HG03378 (cell line): ENCODE data around the gene CLEC1A.
A peak's percentile ranks its signal among the peaks of the same experiment; 100 is the strongest.

Source experiments
- ATAC-seq: cut with Tn5 transposase; IDR thresholded peaks from one replicate; pipeline ENCODE4 v1.9.1; 2021; ENCODE audit warnings: mild to moderate bottlenecking, moderate library complexity; ENCODE audit not compliant: unreplicated experiment

Gene CLEC1A

DNA sequence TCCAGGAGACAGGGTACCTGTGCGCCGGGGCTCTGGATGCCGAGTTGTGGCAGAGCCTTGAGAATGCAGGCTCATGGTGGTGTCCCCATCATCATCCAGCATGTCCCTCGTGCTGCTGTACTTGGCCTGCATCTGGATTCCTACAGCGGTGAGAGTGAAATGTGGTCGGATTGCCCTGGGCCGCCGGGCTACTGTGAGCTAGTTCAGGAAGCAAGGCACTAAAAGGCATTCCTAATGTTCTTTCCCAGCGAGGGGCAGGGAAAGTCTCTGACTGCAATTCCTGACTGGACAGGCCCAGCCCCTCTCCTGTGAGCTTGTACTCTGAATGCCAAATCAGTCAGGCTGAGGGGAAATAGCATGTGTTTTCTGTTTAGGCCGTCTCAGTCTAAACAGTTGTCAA, at the start of gene CLEC1A:
CLEC1A (minus strand) TSS at position 195 of the 400 bp plus-strand sequence; CDS start at position 132, 63 bp downstream.
- no peak for ATAC-seq

DNA sequence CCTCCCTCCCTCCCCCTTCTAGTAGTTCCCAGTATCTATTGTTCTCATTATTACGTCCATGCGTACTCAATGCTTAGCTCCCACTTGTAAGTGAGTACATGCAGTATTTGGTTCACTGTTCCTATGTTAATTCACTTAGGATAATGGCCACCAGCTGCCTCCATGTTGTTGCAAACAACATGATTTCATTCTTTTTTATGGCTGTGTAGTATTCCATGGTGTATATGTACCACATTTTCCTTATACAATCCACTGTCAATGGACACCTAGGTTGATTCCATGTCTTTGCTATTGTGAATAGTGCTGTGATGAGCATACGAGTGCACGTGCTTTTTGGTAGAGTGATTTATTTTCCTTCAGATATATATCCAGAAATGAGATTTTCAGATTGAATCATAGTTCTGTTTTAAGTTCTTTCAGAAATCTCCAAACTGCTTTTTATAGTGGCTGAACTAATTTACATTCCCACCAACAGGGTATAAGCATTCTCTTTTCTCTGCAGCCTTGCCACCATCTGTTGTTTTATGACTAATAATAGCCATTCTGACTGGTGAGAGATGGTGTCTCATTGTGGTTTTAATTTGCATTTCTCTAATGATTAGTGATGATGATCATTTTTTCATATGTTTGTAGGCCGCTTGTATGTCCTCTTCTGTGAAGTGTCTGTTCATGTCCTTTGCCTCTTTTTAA, 49.1 kb upstream of the CLEC1A start:
- ATAC-seq = peak; percentile 78

- ATAC-seq = no peak
Measured at GRCh38 chr12:10142976-10143589, 44.3 kb upstream of the CLEC1A start.

GRCh38 chr12:10140001-10140400, 41.2 kb upstream of the CLEC1A start:
- ATAC-seq = no peak

GRCh38 chr12:10136637-10137205, 37.9 kb upstream of the CLEC1A start:
- ATAC-seq = no peak

- no peak for ATAC-seq
Measured at GRCh38 chr12:10135126-10135525, 36.3 kb upstream of the CLEC1A start.

DNA sequence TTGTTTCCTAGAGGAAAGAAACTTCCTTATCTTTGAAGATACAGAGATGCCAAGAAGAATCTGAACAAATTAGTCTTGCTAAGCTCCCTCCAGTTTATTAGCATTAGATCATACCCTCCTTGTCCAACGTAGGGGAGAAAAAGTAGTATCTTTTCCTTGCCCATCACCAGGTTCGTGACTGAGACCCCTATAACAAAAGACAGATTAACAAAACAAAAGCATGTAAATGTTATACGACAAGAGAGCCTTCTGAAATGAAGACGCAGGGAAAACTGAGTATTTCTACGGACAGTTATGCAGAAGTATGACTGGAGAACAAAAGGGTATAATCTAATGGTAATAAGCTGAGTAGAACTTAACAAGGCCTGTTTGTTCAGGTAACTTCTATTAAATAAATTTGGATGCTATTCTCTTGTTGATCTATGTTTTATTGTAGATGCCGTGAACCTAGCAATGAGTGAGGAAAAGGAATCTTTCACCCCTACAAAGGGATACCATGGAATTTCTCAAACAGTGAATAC, 34.1 kb upstream of the CLEC1A start:
- ATAC-seq = no peak

DNA sequence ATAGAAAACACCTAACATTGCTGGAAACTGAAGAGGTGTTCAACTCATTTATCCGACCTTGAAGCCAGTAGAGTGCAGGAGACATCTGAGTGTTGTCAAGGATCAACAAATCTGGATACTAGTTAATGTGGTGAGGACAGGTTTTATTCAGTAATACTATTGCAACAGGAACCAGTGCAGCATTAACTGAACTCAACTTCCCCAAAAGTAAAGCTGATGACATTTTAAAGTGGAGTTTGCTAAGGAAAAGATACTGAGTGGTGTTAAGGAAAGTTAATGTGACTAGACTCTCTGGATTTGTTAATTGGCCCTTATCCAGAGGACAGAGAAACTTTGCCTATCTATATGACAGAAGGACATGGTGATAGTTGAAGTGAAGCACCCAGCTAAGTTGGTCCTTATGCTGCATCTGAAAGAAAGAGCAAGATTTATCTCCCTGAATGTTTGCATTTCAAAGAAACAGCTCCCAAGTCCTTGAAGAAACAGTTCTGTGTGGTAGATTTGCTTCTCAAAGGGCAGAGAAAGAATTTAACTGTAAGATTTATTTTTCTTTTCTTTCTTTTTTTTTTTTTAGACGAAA, 32.4 kb upstream of the CLEC1A start:
- no peak for ATAC-seq

- peak; percentile 98 for ATAC-seq
Measured at GRCh38 chr12:10130042-10130441, 31.3 kb upstream of the CLEC1A start, which contains the start of gene CLEC7A. Gene CLEC7A (minus strand): TSS chr12:10130199. CDS start chr12:10130082, 117 bp downstream.

- no peak for ATAC-seq
Measured at GRCh38 chr12:10128687-10129086, 29.9 kb upstream of the CLEC1A start.

DNA sequence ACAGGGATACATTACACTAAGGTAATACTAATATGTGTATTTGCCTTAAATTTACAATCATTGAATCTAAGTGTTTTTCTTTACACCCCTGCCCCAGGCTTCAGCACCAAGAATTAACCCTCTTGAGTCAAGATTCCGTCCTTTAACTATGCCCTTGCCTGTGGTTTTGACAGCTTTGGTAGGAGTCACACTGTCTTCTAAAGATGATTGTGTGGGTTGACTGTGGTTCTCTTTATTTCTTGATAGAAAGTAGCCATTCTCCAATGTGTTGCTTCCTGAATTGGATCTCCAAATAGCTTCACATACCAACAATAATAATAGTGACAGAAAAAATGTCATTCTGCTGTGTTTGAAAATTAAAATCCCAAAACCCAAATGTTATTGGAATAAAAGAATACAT, 27.6 kb upstream of the CLEC1A start:
- ATAC-seq = no peak

DNA sequence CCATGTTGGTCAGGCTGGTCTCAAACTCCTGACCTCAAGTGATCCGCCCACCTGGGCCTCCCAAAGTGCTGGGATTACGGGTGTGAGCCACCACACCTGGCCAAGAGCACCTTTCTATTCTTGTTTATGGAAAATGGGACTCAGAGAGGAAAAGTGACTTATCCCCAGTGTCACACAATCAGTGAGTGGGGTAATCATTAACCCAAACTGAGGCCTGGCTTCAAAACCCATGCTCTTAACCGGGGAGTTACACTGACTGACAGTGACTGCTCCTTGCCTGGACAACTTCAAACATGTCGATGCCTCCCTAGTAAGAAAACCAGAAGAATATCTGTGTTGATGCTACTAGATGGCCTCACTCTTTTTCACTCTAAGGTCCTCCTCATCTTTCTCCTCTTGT, 23.9 kb upstream of the CLEC1A start:
- no peak for ATAC-seq

DNA sequence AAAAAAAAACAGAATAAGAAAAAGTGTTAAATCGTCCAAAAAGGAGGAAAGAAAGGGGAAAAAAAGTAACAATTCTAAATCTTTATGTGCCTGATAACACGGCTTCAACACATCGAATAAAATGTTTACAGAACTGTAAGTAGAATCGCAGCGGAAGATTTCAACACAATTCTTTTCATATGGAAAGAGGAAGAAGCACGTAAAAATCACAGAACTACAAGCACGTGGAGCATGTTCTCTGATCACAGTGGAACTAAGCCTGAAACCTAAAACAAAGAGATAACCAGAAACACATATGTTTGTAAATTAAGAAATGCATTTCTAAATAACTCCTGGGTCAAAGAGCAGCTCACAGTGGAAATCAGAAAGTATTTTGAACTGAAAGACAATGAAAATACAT, 22.5 kb upstream of the CLEC1A start:
- ATAC-seq = no peak

- ATAC-seq = no peak
Measured at GRCh38 chr12:10119066-10119465, 20.3 kb upstream of the CLEC1A start.

- no peak for ATAC-seq
Measured at GRCh38 chr12:10115890-10116289, 17.1 kb upstream of the CLEC1A start.

GRCh38 chr12:10115311-10115710, 16.5 kb upstream of the CLEC1A start:
- ATAC-seq = no peak

GRCh38 chr12:10113920-10114319, 15.1 kb upstream of the CLEC1A start:
- no peak for ATAC-seq

GRCh38 chr12:10113075-10113474, 14.3 kb upstream of the CLEC1A start:
- ATAC-seq = no peak

DNA sequence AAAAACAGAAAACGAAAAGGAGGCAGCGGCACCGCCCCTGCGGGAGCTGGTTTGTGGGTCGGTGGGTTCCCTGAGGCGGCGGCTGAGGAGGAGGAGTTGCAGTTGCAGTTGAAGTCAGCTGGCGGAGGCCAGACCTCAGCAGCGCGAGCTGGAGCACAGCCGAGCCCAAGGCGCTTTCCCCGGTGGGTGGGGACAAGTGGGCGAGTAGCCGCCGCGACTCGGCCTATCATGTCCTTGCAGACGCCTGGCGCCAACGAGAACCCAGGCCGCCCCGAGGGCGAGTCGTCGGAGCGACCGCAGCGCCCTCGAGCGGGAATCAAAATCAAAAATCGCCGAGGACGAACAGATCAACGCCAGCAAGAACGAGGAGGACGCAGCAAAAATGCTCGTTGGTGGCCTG, 12.7 kb upstream of the CLEC1A start:
- no peak for ATAC-seq

DNA sequence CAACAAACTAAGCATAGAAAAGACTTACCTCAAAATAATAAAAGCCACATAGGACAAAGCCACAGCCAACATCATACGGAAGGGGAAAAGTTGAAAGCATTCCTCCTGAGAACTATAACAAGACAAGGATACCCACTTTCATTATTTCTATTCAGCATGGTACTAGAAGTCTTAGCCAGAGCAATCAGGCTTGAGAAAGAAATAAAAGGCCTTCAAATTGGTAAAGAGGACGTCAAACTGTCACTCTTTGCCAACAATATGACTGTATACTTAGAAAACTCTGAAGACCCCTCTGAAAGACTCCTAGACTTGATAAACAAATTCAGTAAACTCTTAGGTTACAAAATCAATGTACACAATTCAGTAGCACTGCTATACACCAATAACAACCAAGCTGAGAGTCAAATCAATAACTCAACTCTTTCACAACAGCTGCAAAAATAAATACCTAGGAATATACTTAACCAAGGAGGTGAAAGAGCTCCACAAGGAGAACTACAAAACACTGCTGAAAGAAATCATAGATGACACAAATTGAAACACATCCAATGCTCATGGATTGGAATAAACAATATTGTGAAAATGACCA, 11.6 kb upstream of the CLEC1A start:
- ATAC-seq = no peak

DNA sequence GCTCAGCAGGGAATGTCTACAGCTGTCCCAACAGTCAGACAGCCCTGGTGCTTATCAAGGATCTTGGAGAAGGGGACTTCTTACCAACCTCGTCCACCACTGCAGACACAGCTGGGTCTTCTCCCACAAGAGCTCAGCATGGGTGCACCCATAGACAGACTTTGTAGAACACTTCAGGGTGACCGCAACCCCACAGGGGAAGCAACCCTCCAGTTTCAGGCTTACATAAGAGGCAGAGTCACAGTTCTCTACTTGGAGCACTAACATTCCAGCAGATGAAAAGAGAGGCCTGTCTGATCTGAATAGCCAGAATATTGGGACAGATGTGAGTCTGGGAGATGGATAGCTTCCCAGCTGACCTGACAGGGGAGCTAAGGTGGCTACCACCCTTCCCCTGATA, 3.5 kb upstream of the CLEC1A start:
- ATAC-seq = no peak
